ENCODE measurements around the gene DGKQ. TPM values are rescaled to one million over a fixed set of nuclear protein-coding genes. Genes with fewer than 3 reads are reported as not detected.

Gene DGKQ
- total and polyA plus RNA-seq, 2 of the 13 experiments (the other 11 are each of a cell fraction or from before 2014, with no cell fraction given): 4.5 to 7.2 TPM

GRCh38 chr4:931960-932712, 41.2 kb downstream of the DGKQ start, which contains the start of the genes GAK and TMEM175 (continued):
- TF ChIP-seq, protein P1, sequence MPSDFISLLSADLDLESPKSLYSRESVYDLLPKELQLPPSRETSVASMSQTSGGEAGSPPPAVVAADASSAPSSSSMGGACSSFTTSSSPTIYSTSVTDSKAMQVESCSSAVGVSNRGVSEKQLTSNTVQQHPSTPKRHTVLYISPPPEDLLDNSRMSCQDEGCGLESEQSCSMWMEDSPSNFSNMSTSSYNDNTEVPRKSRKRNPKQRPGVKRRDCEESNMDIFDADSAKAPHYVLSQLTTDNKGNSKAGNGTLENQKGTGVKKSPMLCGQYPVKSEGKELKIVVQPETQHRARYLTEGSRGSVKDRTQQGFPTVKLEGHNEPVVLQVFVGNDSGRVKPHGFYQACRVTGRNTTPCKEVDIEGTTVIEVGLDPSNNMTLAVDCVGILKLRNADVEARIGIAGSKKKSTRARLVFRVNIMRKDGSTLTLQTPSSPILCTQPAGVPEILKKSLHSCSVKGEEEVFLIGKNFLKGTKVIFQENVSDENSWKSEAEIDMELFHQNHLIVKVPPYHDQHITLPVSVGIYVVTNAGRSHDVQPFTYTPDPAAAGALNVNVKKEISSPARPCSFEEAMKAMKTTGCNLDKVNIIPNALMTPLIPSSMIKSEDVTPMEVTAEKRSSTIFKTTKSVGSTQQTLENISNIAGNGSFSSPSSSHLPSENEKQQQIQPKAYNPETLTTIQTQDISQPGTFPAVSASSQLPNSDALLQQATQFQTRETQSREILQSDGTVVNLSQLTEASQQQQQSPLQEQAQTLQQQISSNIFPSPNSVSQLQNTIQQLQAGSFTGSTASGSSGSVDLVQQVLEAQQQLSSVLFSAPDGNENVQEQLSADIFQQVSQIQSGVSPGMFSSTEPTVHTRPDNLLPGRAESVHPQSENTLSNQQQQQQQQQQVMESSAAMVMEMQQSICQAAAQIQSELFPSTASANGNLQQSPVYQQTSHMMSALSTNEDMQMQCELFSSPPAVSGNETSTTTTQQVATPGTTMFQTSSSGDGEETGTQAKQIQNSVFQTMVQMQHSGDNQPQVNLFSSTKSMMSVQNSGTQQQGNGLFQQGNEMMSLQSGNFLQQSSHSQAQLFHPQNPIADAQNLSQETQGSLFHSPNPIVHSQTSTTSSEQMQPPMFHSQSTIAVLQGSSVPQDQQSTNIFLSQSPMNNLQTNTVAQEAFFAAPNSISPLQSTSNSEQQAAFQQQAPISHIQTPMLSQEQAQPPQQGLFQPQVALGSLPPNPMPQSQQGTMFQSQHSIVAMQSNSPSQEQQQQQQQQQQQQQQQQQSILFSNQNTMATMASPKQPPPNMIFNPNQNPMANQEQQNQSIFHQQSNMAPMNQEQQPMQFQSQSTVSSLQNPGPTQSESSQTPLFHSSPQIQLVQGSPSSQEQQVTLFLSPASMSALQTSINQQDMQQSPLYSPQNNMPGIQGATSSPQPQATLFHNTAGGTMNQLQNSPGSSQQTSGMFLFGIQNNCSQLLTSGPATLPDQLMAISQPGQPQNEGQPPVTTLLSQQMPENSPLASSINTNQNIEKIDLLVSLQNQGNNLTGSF (CRISPR knock-in tag; IDR thresholded peaks at IDR 0.05): no peak
- no peak; the same call in 1 of the 2 replicates for TF ChIP-seq ZNF816 (CRISPR knock-in tag; IDR thresholded peaks at IDR 0.05; ENCODE audit: borderline replicate concordance)
- TF ChIP-seq, protein P2, sequence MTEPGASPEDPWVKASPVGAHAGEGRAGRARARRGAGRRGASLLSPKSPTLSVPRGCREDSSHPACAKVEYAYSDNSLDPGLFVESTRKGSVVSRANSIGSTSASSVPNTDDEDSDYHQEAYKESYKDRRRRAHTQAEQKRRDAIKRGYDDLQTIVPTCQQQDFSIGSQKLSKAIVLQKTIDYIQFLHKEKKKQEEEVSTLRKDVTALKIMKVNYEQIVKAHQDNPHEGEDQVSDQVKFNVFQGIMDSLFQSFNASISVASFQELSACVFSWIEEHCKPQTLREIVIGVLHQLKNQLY (CRISPR knock-in tag; IDR thresholded peaks at IDR 0.05): no peak
- no peak for TF ChIP-seq ZNF570 (CRISPR knock-in tag; IDR thresholded peaks at IDR 0.05; ENCODE audit: borderline replicate concordance)
- TF ChIP-seq ZNF282 (IDR thresholded peaks at IDR 0.05; ENCODE audit: partially characterized antibody): no peak
- no peak for TF ChIP-seq ATF7 (IDR thresholded peaks at IDR 0.05)
- TF ChIP-seq ATF7 (CRISPR knock-in tag; IDR thresholded peaks at IDR 0.05): no peak
- no peak for TF ChIP-seq THAP8 (CRISPR knock-in tag; IDR thresholded peaks at IDR 0.05; ENCODE audit: borderline replicate concordance)
- peak; percentile 49; the same call in 1 of the 2 replicates for TF ChIP-seq SAFB2 (CRISPR knock-in tag; IDR thresholded peaks at IDR 0.05; ENCODE audit: borderline replicate concordance, low read depth)
- no peak for TF ChIP-seq ZFAT (CRISPR knock-in tag; conservative IDR thresholded peaks at IDR 0.05)
- no peak; the same call in 1 of the 2 replicates for TF ChIP-seq ZNF484 (CRISPR knock-in tag; IDR thresholded peaks at IDR 0.05; ENCODE audit: borderline replicate concordance, low read depth)
- TF ChIP-seq KLF13 (CRISPR knock-in tag; IDR thresholded peaks at IDR 0.05): no peak
- TF ChIP-seq ATF7-NPFF (CRISPR knock-in tag; IDR thresholded peaks at IDR 0.05; ENCODE audit: low read depth): peak; percentile 78
- TF ChIP-seq, protein P3, sequence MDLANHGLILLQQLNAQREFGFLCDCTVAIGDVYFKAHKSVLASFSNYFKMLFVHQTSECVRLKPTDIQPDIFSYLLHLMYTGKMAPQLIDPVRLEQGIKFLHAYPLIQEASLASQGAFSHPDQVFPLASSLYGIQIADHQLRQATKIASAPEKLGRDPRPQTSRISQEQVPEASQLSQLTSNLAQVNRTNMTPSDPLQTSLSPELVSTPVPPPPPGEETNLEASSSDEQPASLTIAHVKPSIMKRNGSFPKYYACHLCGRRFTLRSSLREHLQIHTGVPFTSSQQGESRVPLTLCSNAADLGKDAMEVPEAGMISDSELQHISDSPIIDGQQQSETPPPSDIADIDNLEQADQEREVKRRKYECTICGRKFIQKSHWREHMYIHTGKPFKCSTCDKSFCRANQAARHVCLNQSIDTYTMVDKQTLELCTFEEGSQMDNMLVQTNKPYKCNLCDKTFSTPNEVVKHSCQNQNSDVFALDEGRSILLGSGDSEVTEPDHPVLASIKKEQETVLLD (CRISPR knock-in tag; IDR thresholded peaks at IDR 0.05; ENCODE audit: low read depth): peak; percentile 86; the same call in 1 of the 2 replicates
- TF ChIP-seq, protein P4, sequence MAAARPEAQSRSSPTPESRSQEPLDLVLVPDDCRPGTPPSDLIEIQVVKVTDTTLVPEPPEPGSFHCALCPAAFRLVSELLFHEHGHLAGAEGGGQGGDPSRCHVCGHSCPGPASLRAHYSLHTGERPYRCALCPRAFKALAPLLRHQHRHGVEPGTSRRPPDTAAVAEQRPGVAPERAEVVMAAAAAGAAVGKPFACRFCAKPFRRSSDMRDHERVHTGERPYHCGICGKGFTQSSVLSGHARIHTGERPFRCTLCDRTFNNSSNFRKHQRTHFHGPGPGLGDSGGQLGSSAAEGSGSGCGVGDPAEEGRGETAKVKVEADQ (CRISPR knock-in tag; IDR thresholded peaks at IDR 0.05; ENCODE audit: borderline replicate concordance): 0 out of 2 replicates have a peak, but pooled peaks have one; percentile 59
- TF ChIP-seq POGZ (CRISPR knock-in tag; IDR thresholded peaks at IDR 0.05): no peak; the same call in 1 of the 2 replicates
- TF ChIP-seq MAF1 (CRISPR knock-in tag; IDR thresholded peaks at IDR 0.05; ENCODE audit: borderline replicate concordance): no peak; the same call in 1 of the 2 replicates
- TF ChIP-seq ZNF350 (CRISPR knock-in tag; IDR thresholded peaks at IDR 0.05; ENCODE audit: borderline replicate concordance, low read depth): no peak
- TF ChIP-seq HOXD1 (CRISPR knock-in tag; IDR thresholded peaks at IDR 0.05): no peak; the same call in 1 of the 2 replicates
- TF ChIP-seq ZBTB7B (CRISPR knock-in tag; IDR thresholded peaks at IDR 0.05): peak; percentile 29; the same call in 1 of the 2 replicates
